K562 (cell line): ENCODE measurements around the gene TUBB2A. TPM values are rescaled to one million over a fixed set of nuclear protein-coding genes. Genes with fewer than 3 reads are reported as not detected.

Experiments
- FOXA1 ChIP-seq: fragments of 450-650 bp; IDR thresholded peaks from 2 replicates; pipeline ENCODE4 v1.6.1; 2016; ENCODE audit warnings: mild to moderate bottlenecking, borderline replicate concordance
- GABPB2 ChIP-seq: fragments of 250-450 bp; sonication (Bioruptor Pico); conservative IDR thresholded peaks from 2 replicates; pipeline ENCODE4 v1.5.1; 2021; ENCODE audit warnings: mild to moderate bottlenecking
- GATA2 ChIP-seq: sonication (generic); formaldehyde crosslinking; IDR thresholded peaks from 2 replicates; pipeline ENCODE4 v1.4.0; 2020; ENCODE audit warnings: mild to moderate bottlenecking, missing genetic modification reagents
- HNRNPH1 ChIP-seq: fragments of 200-400 bp; formaldehyde crosslinking; optimal IDR thresholded peaks from 2 replicates; pipeline ENCODE3; 2017; ENCODE audit warnings: low read depth, mild to moderate bottlenecking, low read length, moderate library complexity
- JUND ChIP-seq, 2 experiments: IDR thresholded peaks; 2 replicates in 1 of 2; 3 replicates in 1 of 2; pipeline ENCODE4 v1.6.1; 2011; ENCODE audit warnings: borderline replicate concordance in 2 of 2, low read depth in 2 of 2, low read length in 2 of 2, improper control_type of control experiment in 1 of 2, missing biosample characterization in 1 of 2, missing genetic modification characterization in 1 of 2, missing genetic modification reagents in 1 of 2
- LEF1 ChIP-seq: fragments of 450-650 bp; IDR thresholded peaks from 2 replicates; pipeline ENCODE4 v1.6.1; 2016; ENCODE audit warnings: mild to moderate bottlenecking
- PPARD ChIP-seq: fragments of 250-450 bp; sonication (Bioruptor Pico); IDR thresholded peaks from 2 replicates; pipeline ENCODE4 v1.8.0; 2022; ENCODE audit warnings: inconsistent platforms, mild to moderate bottlenecking, moderate library complexity
- ZNF165 ChIP-seq: fragments of 250-450 bp; sonication (Bioruptor Pico); IDR thresholded peaks from 2 replicates; pipeline ENCODE4 v1.4.0; 2020; ENCODE audit warnings: borderline replicate concordance
- polyA plus RNA-seq, 8 experiments: library from polyadenylated mRNA; depleted of rRNA in 4 of 8; stranded (reverse) in 5 of 8; unstranded in 3 of 8; fragments of >200 nt; fragmentation: Nextera tagmentation in 2 of 8; fragmentation: Illumina TruSeq in 1 of 8; extraction: Ambion mirVana in 2 of 8; extraction: Trizol in 1 of 8; gene quantifications; 2 replicates each; pipeline versions ENCODE4 v1.2.1 to v1.2.3, GENCODE V29; 2011 to 2014; ENCODE audit warnings: inconsistent platforms in 1 of 8, missing spikeins in 1 of 8
- total RNA-seq, 7 experiments: library from RNA; depleted of rRNA in 6 of 7; stranded (reverse); fragments of >200 nt in 6 of 7; fragmentation: Illumina TruSeq in 2 of 7; extraction: Trizol in 2 of 7; gene quantifications; 2 replicates each; pipeline versions ENCODE4 v1.2.1 to v1.2.3, GENCODE V29; 2011 to 2021; ENCODE audit warnings: low replicate concordance in 1 of 7
- TF ChIP-seq, protein P1 (sequence below): IDR thresholded peaks from 3 replicates; pipeline ENCODE4 v1.6.1; 2011; ENCODE audit warnings: borderline replicate concordance, mild to moderate bottlenecking, moderate library complexity; ENCODE audit not compliant: insufficient read length; ENCODE audit errors: extremely low read depth
- TF ChIP-seq, protein P2 (sequence below): fragments of 250-450 bp; sonication (Bioruptor Pico); IDR thresholded peaks from 2 replicates; pipeline ENCODE4 v1.5.0; 2020; ENCODE audit warnings: mild to moderate bottlenecking
- TF ChIP-seq, protein P3 (sequence below): fragments of 450-650 bp; IDR thresholded peaks from 2 replicates; pipeline ENCODE4 v1.6.1; 2016; ENCODE audit warnings: borderline replicate concordance
- TF ChIP-seq, protein P4 (sequence below): sonication (generic); formaldehyde crosslinking; IDR thresholded peaks from 2 replicates; pipeline ENCODE4 v1.9.0; 2022; ENCODE audit warnings: mild to moderate bottlenecking, missing genetic modification reagents
- TF ChIP-seq, protein P5 (sequence below), 2 experiments: IDR thresholded peaks; 2 replicates each; pipeline ENCODE4 v1.6.1; 2011; ENCODE audit warnings: borderline replicate concordance in 1 of 2, control low read depth in 1 of 2, low read depth in 1 of 2, low read length in 1 of 2, mild to moderate bottlenecking in 1 of 2, mixed read lengths in 1 of 2, moderate library complexity in 1 of 2; ENCODE audit not compliant: insufficient read depth in 1 of 2, insufficient read length in 1 of 2, poor library complexity in 1 of 2, severe bottlenecking in 1 of 2; ENCODE audit errors: extremely low read depth in 1 of 2

TUBB2A gene
- total and polyA plus RNA-seq, 9 of the 15 experiments (the other 6 are each of a cell fraction or from before 2014, with no cell fraction given) = 3.6 to 92.1 (median 45.6) TPM

DNA sequence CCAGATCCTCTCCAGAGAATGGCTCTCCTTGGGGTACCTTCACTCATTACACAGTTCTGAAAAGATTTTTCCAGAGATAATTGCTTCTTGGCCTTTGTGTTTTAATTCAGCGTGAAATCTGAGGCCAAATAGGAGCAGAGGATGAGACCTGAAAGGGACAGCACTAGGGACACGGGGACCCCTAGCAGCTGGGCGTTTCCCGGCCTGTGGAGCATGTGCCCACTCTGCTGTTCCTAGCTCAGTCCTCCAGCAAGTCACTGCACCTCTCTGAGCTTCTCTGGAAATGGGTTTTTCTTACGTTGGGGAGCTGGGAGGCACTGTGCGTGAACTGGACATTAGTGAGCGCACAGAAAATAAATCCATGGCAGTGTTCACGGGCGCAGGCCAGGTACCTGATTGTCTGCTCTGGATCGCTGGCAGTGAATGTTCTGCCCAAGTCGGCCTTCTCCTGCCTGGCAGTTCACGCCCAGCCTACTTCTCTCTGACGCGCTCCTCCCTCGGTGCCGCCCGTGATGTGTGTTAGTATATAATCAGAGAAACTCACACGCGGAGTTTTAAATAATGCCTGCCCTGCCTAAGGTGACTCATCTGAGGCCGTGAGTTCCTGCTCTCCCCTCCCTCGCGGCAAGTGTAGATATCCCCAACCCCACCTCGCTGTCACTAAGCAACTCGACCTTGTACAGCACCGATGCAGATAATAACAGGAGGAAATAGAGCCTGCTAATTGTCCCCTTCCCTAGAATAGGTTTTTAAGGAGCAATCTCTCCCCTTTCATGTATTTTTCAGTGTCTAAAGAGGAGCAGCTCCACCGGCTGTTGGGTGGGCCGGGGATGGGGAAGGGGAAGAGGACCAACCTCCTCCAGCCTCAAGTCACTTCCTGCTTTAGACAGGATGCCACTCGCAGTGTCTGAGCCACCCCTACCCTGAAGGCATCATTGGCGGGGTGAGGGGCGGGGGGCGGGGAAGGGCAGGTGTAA is 2.7 kb upstream of the TUBB2A start (continued):
- TF ChIP-seq, protein P1, sequence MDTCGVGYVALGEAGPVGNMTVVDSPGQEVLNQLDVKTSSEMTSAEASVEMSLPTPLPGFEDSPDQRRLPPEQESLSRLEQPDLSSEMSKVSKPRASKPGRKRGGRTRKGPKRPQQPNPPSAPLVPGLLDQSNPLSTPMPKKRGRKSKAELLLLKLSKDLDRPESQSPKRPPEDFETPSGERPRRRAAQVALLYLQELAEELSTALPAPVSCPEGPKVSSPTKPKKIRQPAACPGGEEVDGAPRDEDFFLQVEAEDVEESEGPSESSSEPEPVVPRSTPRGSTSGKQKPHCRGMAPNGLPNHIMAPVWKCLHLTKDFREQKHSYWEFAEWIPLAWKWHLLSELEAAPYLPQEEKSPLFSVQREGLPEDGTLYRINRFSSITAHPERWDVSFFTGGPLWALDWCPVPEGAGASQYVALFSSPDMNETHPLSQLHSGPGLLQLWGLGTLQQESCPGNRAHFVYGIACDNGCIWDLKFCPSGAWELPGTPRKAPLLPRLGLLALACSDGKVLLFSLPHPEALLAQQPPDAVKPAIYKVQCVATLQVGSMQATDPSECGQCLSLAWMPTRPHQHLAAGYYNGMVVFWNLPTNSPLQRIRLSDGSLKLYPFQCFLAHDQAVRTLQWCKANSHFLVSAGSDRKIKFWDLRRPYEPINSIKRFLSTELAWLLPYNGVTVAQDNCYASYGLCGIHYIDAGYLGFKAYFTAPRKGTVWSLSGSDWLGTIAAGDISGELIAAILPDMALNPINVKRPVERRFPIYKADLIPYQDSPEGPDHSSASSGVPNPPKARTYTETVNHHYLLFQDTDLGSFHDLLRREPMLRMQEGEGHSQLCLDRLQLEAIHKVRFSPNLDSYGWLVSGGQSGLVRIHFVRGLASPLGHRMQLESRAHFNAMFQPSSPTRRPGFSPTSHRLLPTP = no peak
- peak; percentile 48; the same call in 1 of the 2 replicates for TF ChIP-seq LEF1
- no peak for TF ChIP-seq GABPB2 (CRISPR knock-in tag)
- no peak; the same call in 1 of the 2 replicates for TF ChIP-seq GATA2
- TF ChIP-seq, protein P2, sequence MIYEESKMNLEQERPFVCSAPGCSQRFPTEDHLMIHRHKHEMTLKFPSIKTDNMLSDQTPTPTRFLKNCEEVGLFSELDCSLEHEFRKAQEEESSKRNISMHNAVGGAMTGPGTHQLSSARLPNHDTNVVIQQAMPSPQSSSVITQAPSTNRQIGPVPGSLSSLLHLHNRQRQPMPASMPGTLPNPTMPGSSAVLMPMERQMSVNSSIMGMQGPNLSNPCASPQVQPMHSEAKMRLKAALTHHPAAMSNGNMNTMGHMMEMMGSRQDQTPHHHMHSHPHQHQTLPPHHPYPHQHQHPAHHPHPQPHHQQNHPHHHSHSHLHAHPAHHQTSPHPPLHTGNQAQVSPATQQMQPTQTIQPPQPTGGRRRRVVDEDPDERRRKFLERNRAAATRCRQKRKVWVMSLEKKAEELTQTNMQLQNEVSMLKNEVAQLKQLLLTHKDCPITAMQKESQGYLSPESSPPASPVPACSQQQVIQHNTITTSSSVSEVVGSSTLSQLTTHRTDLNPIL (CRISPR knock-in tag) = no peak
- TF ChIP-seq PPARD (CRISPR knock-in tag) = no peak
- TF ChIP-seq ZNF165 (CRISPR knock-in tag) = no peak
- TF ChIP-seq FOXA1 = no peak
- no peak for TF ChIP-seq HNRNPH1
- TF ChIP-seq, protein P3, sequence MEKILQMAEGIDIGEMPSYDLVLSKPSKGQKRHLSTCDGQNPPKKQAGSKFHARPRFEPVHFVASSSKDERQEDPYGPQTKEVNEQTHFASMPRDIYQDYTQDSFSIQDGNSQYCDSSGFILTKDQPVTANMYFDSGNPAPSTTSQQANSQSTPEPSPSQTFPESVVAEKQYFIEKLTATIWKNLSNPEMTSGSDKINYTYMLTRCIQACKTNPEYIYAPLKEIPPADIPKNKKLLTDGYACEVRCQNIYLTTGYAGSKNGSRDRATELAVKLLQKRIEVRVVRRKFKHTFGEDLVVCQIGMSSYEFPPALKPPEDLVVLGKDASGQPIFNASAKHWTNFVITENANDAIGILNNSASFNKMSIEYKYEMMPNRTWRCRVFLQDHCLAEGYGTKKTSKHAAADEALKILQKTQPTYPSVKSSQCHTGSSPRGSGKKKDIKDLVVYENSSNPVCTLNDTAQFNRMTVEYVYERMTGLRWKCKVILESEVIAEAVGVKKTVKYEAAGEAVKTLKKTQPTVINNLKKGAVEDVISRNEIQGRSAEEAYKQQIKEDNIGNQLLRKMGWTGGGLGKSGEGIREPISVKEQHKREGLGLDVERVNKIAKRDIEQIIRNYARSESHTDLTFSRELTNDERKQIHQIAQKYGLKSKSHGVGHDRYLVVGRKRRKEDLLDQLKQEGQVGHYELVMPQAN = no peak
- TF ChIP-seq, protein P4, sequence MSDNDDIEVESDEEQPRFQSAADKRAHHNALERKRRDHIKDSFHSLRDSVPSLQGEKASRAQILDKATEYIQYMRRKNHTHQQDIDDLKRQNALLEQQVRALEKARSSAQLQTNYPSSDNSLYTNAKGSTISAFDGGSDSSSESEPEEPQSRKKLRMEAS = peak; percentile 52
- TF ChIP-seq, protein P5, sequence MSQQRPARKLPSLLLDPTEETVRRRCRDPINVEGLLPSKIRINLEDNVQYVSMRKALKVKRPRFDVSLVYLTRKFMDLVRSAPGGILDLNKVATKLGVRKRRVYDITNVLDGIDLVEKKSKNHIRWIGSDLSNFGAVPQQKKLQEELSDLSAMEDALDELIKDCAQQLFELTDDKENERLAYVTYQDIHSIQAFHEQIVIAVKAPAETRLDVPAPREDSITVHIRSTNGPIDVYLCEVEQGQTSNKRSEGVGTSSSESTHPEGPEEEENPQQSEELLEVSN (IDR thresholded peaks at IDR 0.05; ENCODE audit: borderline replicate concordance in 1 of 2, extremely low read depth in 1 of 2, insufficient read depth in 1 of 2, insufficient read length in 1 of 2, low read depth in 1 of 2, low read length in 1 of 2, poor library complexity in 1 of 2, severe bottlenecking in 1 of 2) = peak in 1 of 2 experiments; percentile 51
- TF ChIP-seq JUND (IDR thresholded peaks at IDR 0.05; ENCODE audit: borderline replicate concordance, low read depth, low read length) = peak; percentile 99
- peak; percentile 99; the same call in 2 of the 3 replicates for TF ChIP-seq JUND (tag; IDR thresholded peaks at IDR 0.05; ENCODE audit: borderline replicate concordance, low read depth, low read length)
